DND-41 (cell line): ENCODE measurements around the gene LCNL1.

ENCODE experiments used
- EZH2 ChIP-seq: IDR thresholded peaks from 3 replicates; pipeline ENCODE4 v1.6.1; 2012; ENCODE audit warnings: borderline replicate concordance, low read depth, mild to moderate bottlenecking, moderate library complexity, low read length, inconsistent platforms; ENCODE audit not compliant: severe bottlenecking
- TF ChIP-seq, protein P1 (sequence below): IDR thresholded peaks from 2 replicates; pipeline ENCODE4 v1.5.1; 2012; ENCODE audit warnings: borderline replicate concordance, low read length, moderate library complexity, mild to moderate bottlenecking; ENCODE audit not compliant: poor library complexity, severe bottlenecking; ENCODE audit errors: extremely low read depth

DNA sequence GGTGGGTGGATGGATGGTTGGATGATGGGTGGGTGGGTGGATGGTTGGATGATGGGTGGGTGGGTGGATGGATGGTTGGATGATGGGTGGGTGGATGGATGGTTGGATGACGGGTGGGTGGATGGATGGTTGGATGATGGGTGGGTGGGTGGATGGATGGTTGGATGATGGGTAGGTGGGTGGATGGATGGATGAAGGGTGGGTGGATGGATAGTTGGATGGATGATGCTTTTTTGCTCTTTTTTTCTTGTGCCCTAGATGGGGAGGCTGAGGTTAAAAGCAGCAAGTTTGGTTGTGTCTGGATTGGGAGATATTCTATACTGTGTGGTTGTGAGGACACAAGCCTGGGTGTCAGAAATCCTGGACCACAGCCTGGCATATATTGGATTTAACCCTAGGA lies 25.3 kb upstream of the LCNL1 start:
- TF ChIP-seq, protein P1, sequence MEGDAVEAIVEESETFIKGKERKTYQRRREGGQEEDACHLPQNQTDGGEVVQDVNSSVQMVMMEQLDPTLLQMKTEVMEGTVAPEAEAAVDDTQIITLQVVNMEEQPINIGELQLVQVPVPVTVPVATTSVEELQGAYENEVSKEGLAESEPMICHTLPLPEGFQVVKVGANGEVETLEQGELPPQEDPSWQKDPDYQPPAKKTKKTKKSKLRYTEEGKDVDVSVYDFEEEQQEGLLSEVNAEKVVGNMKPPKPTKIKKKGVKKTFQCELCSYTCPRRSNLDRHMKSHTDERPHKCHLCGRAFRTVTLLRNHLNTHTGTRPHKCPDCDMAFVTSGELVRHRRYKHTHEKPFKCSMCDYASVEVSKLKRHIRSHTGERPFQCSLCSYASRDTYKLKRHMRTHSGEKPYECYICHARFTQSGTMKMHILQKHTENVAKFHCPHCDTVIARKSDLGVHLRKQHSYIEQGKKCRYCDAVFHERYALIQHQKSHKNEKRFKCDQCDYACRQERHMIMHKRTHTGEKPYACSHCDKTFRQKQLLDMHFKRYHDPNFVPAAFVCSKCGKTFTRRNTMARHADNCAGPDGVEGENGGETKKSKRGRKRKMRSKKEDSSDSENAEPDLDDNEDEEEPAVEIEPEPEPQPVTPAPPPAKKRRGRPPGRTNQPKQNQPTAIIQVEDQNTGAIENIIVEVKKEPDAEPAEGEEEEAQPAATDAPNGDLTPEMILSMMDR = no peak
- no peak for TF ChIP-seq EZH2
